GM18520 (cell line): Measurements from ENCODE around the gene CYFIP1.

ENCODE experiments used
- ATAC-seq: cut with Tn5 transposase; IDR thresholded peaks from one replicate; pipeline ENCODE4 v1.9.1; 2021; ENCODE audit not compliant: unreplicated experiment

Gene CYFIP1

DNA sequence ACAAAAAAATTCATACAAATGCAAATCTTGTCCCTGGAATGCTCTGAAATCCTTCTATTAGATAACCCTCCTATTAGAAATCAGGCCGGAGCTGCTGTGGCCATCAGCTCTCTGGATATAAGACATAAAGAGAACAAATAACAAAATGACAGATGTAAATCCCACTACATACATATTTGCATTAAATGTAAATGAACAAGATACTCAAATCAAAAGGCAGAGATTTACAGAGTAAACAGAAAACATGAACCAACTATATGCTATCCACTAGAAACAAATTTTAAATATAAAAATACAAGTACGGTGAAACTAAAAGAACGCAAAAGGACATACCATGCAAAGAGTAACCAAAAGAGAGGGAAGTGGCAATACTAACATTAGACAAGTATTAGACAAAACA lies 10.7 kb downstream of the CYFIP1 start:
- no peak for ATAC-seq

GRCh38 chr15:22968366-22968765 lies 11.8 kb downstream of the CYFIP1 start:
- no peak for ATAC-seq

DNA sequence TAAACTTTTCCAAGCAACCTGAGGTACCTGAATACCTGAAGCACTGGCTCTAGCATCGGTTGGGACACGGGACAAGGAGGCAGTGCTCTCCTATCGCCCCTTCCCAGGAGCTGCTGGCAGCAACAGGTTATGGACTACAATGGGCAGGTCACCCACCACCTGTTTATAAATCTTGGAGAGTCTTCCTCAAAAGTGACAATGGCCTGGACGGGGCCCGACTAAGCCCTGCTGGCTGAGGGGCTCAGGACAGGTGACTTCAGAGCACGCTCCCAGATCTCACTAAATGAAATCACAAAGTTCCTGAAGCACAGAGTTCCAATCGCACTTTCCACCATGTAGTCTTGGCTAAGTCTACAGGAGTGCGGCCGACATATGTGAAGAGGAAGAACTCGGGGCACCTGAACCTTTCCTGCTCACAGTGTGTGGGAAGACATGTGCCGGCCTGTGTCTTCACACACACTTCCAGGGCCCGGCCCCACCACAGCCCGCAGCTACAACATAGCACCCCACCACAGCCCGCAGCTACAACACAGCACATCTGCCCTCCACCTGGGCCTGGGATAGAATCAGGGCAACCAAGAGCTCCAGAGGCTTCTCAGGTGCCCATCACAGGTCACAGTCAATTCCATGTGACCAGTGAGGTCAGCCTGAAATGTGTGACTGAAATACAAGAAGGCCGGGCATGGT lies 12.9 kb downstream of the CYFIP1 start:
- no peak for ATAC-seq

DNA sequence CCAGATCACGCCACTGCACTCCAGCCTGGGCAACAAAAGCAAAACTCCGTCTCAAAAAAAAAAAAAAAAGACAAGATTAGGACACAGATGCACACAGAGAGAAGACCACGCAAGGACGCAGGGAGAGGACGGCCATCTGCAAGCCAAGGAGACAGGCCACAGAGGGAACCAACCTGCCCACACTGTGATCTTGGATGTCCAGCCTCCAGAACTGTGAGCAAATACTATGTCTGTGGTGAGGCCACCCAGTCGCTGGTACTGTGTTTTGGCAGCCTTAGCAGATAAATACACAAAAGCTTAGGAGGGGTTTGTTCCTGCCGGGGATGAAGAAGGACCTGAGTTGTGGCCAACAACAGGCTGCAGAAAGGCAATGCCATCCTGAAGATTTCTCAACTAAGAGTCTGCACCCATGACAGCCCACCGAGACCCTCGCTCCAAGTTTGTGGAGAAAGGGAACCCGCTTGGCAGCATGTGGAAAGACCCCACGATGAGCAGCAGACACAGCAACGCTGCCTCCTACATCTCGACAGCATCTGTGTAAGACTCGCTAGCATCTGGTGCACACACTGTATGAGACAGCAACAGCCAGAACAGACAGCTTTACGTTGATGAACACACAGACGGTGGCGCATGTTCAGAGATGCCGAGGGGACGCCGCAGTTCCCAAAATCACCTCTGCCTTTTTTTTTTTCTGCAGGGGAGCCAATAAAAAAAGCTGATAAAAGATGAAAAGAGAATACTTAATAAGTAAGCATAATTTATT lies 13.7 kb downstream of the CYFIP1 start:
- no peak for ATAC-seq

- ATAC-seq, result no peak
Observed at GRCh38 chr15:22963641-22964040, 16.5 kb downstream of the CYFIP1 start.

DNA sequence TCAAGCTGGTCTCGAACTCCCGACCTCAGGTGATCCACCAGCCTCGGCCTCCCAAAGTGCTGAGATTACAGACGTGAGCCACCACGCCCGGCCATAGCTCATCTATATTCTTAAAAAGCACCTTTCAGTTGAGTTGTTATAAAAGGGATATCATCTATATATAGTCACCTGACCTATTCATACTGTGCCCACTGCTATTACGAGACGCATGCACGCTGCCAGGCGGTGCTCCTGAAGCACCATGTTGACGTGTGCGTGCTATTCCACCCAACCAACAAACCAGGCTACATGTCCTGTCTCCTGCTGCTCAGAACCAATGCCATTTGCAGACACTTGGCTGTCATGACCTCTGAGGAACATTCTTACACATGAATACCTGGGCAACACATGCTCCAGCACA lies 17.6 kb downstream of the CYFIP1 start:
- ATAC-seq, result no peak

DNA sequence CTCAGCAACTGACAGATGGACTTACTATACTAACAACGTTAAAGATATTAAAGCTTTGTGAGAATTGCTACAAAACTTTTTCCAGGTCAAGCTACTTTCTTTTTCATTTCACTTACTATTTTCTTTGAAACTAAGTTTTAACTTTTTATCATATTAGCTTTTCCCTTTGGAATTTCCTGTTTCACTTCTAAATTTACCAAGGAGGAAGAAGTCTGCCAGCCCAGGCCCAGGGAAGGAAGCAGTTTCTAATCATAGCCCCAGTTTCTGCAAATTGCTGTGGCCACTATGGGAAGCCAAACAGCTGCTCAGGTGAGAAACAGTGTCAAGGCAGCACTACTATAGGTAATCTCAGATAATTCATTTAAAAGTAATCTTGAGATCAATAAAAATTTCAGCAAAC lies 18.4 kb downstream of the CYFIP1 start:
- no peak for ATAC-seq

DNA sequence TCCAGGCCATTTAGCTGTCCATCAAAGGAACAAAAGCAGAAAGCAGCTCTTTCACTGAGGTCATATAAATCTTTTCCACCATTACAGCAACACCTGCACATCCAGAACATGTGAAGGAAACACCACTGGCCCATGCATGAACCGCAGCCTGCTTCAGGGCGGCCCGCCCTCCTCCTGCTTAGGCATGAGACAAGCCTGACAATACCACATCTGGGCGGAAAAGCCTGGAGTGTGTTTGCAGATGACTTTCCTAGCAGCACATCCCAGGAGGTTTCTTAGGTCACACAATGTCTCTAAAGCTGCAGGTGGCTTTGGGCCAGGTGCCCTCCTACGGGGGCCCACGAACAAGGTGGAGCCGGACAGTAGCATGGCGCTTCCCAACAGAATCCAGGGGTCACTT lies 19.6 kb downstream of the CYFIP1 start:
- ATAC-seq, result no peak

DNA sequence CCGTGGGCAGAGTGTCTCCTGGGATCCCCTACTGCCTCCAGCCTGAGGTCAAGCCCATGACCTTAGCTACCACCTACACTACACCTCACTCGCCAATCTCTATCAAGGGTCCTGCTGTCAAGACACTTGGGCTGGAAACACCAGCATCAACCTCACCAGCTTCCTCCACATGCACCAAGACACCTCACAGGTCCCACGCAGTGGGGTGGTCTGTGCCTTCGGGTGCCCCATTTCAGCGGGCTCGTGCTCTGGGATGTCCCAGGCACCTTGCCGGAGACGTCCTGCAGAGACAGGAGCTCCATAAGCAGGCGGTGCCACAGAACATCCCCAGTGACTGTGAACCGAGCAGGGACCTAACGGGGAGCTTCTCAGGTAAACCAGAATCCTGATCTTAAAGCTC lies 20.0 kb downstream of the CYFIP1 start:
- no peak for ATAC-seq

- no peak for ATAC-seq
Observed at GRCh38 chr15:22959321-22960101, 20.7 kb downstream of the CYFIP1 start.

GRCh38 chr15:22958487-22959280 lies 21.5 kb downstream of the CYFIP1 start:
- ATAC-seq, result no peak

GRCh38 chr15:22956978-22957260 lies 23.2 kb downstream of the CYFIP1 start:
- ATAC-seq, result no peak

GRCh38 chr15:22956257-22956977 lies 23.8 kb downstream of the CYFIP1 start:
- ATAC-seq, result no peak

- ATAC-seq, result no peak
Observed at GRCh38 chr15:22955544-22956119, 24.5 kb downstream of the CYFIP1 start.

DNA sequence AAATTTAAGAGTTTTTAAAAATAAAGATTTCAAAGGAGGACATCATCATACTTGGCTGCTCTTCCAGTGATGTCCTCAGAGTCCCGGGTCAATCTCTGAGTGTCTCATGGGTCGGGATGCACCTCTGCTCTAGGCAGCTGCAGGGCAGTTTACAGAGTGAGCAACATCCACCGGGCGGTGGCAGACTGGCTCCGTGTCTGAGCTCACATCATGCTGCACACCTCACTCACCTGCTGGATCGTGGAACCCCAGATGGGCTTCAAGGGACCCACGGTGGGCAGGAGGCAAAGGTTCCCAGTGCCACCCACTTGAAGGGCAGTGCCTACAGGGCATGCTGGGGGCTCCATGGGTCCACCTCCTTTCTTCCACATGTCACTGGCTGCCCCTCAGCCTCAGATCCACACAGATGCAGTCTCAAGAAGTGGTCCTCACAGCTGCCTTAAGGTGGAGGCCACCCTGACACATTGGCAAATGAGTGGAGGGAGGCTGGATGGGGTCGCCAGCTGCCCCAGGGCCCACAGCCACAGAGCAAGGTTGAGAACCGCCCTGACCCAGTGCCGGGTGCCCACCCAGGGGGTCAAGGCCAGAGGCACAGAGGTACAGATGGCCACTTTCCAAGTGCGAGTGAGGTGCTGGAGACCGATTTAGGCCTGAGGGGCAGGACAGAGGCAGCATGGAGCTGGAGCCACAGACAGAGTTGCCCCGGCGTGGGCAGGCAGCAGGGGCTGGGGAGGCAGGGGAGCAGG lies 25.2 kb downstream of the CYFIP1 start:
- ATAC-seq, result no peak

DNA sequence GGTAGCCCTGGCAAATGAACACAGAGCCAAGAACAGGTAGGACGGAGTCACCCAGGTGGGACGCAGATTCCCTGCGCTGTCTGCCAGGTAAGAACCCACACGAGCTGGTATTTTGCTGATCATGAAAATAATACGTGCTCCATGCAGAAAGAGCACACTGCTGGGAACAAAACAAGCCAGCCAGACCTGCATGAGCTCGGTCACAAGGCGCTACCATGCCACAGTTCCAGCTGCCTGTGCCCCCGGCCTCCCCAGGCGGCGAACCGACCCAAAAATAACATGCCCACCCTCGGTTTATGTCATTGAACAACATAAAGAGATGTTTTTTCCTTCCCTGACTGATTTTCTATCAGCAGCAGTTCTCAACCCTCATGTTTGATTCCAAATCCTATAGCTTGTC lies 25.8 kb downstream of the CYFIP1 start:
- ATAC-seq, result no peak

GRCh38 chr15:22952796-22953579 lies 27.2 kb downstream of the CYFIP1 start:
- no peak for ATAC-seq

- no peak for ATAC-seq
Observed at GRCh38 chr15:22951381-22952280, 28.5 kb downstream of the CYFIP1 start.
